ENCODE measurements around the gene CDC42BPB. TPM values are rescaled to one million over a fixed set of nuclear protein-coding genes. Genes with fewer than 3 reads are reported as not detected.
A peak's percentile ranks its signal among the peaks of the same experiment; 100 is the strongest.

The CDC42BPB gene
- total and polyA plus RNA-seq, 2 of the 13 experiments (the other 11 are each of a cell fraction or from before 2014, with no cell fraction given) = 19.7 to 32.3 TPM

GRCh38 chr14:103057372-103058163 lies at the start of gene CDC42BPB (continued):
- TF ChIP-seq ZBTB10 (CRISPR knock-in tag; IDR thresholded peaks at IDR 0.05; ENCODE audit: borderline replicate concordance) (no peak), BCL3 (CRISPR knock-in tag; IDR thresholded peaks at IDR 0.05) (peak; percentile 66; the same call in 1 of the 2 replicates), ZNF879 (CRISPR knock-in tag; IDR thresholded peaks at IDR 0.05) (no peak), NFKBIZ (CRISPR knock-in tag; IDR thresholded peaks at IDR 0.05) (no peak), ZNF180 (CRISPR knock-in tag; IDR thresholded peaks at IDR 0.05; ENCODE audit: borderline replicate concordance, low read depth) (no peak), IKZF1 (IDR thresholded peaks at IDR 0.05) (no peak), NCOR1 (IDR thresholded peaks at IDR 0.05; ENCODE audit: borderline replicate concordance, low read length) (no peak), HNRNPLL (IDR thresholded peaks at IDR 0.05; ENCODE audit: low read depth, low read length, poor library complexity, severe bottlenecking) (peak; percentile 0), ZNF546 (CRISPR knock-in tag; conservative IDR thresholded peaks at IDR 0.05) (peak; percentile 47; the same call in 1 of the 2 replicates), NCOA5 (CRISPR knock-in tag; IDR thresholded peaks at IDR 0.05) (no peak), DBP (CRISPR knock-in tag; IDR thresholded peaks at IDR 0.05; ENCODE audit: not compliant biosample characterization) (no peak), NR2F1 (CRISPR knock-in tag; IDR thresholded peaks at IDR 0.05) (no peak), ZBTB7B (CRISPR knock-in tag; IDR thresholded peaks at IDR 0.05) (peak; percentile 80; the same call in 1 of the 2 replicates), PBX2 (CRISPR knock-in tag; IDR thresholded peaks at IDR 0.05) (no peak), ZMYM2 (CRISPR knock-in tag; IDR thresholded peaks at IDR 0.05) (no peak), ZSCAN31 (CRISPR knock-in tag; IDR thresholded peaks at IDR 0.05; ENCODE audit: low read depth) (no peak), FOXM1 (CRISPR knock-in tag; IDR thresholded peaks at IDR 0.05) (no peak), ZKSCAN1 (IDR thresholded peaks at IDR 0.05; ENCODE audit: low read length) (no peak), ZFX (CRISPR knock-in tag; IDR thresholded peaks at IDR 0.05; ENCODE audit: low read depth) (peak; percentile 81), ZNF136 (CRISPR knock-in tag; IDR thresholded peaks at IDR 0.05; ENCODE audit: low read depth) (0 out of 2 replicates have a peak, but pooled peaks have one; percentile 46), ZNF484 (CRISPR knock-in tag; IDR thresholded peaks at IDR 0.05; ENCODE audit: borderline replicate concordance, low read depth) (no peak), SMARCE1 (IDR thresholded peaks at IDR 0.05; ENCODE audit: borderline replicate concordance) (no peak), ZNF792 (CRISPR knock-in tag; IDR thresholded peaks at IDR 0.05) (peak; percentile 34; the same call in 1 of the 2 replicates)
